ENCODE results near the gene MYO18B.

MYO18B gene

GRCh38 chr22:26002456-26002855 lies 260.5 kb downstream of the MYO18B start:
- DNase-seq (ENCODE audit: low read depth), result no peak

GRCh38 chr22:26004477-26004876 lies 262.5 kb downstream of the MYO18B start:
- no peak for DNase-seq (ENCODE audit: low read depth)

GRCh38 chr22:26008587-26008986 lies 266.6 kb downstream of the MYO18B start:
- DNase-seq (ENCODE audit: low read depth), result no peak

GRCh38 chr22:26016916-26017315 lies 274.9 kb downstream of the MYO18B start:
- no peak for DNase-seq (ENCODE audit: low read depth)

- no peak for DNase-seq (ENCODE audit: low read depth)
Measured at GRCh38 chr22:26017932-26018331, 275.9 kb downstream of the MYO18B start.

GRCh38 chr22:26019596-26019995 lies 277.6 kb downstream of the MYO18B start:
- DNase-seq (ENCODE audit: low read depth), result no peak

GRCh38 chr22:26021516-26021915 lies 279.5 kb downstream of the MYO18B start:
- DNase-seq (ENCODE audit: low read depth), result no peak

GRCh38 chr22:26023104-26023775 lies 281.3 kb downstream of the MYO18B start:
- DNase-seq (ENCODE audit: low read depth), result no peak

- DNase-seq (ENCODE audit: low read depth), result no peak
Measured at GRCh38 chr22:26025626-26026025, 283.6 kb downstream of the MYO18B start.

GRCh38 chr22:26027341-26027740 lies 285.4 kb downstream of the MYO18B start:
- no peak for DNase-seq (ENCODE audit: low read depth)

- no peak for DNase-seq (ENCODE audit: low read depth)
Measured at GRCh38 chr22:26031641-26032040, 289.7 kb downstream of the MYO18B start.

- DNase-seq (ENCODE audit: low read depth), result no peak
Measured at GRCh38 chr22:26033071-26033470, 291.1 kb downstream of the MYO18B start.

- DNase-seq (ENCODE audit: low read depth), result no peak
Measured at GRCh38 chr22:26033586-26033985, 291.6 kb downstream of the MYO18B start.

- no peak for DNase-seq (ENCODE audit: low read depth)
Measured at GRCh38 chr22:26035523-26035922, 293.5 kb downstream of the MYO18B start.

GRCh38 chr22:26038365-26038764 lies 296.4 kb downstream of the MYO18B start:
- no peak for DNase-seq (ENCODE audit: low read depth)

GRCh38 chr22:26041931-26042330 lies 299.9 kb downstream of the MYO18B start:
- no peak for DNase-seq (ENCODE audit: low read depth)

- DNase-seq (ENCODE audit: low read depth), result no peak
Measured at GRCh38 chr22:26043031-26043430, 301.0 kb downstream of the MYO18B start.

- DNase-seq (ENCODE audit: low read depth), result no peak
Measured at GRCh38 chr22:26045051-26045450, 303.1 kb downstream of the MYO18B start.

GRCh38 chr22:26045860-26046259 lies 303.9 kb downstream of the MYO18B start:
- DNase-seq (ENCODE audit: low read depth), result no peak

GRCh38 chr22:26047516-26047915 lies 305.5 kb downstream of the MYO18B start:
- no peak for DNase-seq (ENCODE audit: low read depth)

GRCh38 chr22:26047920-26048319 lies 305.9 kb downstream of the MYO18B start:
- no peak for DNase-seq (ENCODE audit: low read depth)

GRCh38 chr22:26050079-26050478 lies 308.1 kb downstream of the MYO18B start:
- DNase-seq (ENCODE audit: low read depth), result no peak

- no peak for DNase-seq (ENCODE audit: low read depth)
Measured at GRCh38 chr22:26053737-26054316, 311.8 kb downstream of the MYO18B start.
